Stimulated activated memory B cell treated with anti-CD40 and anti-IgM and Interleukin-4, amounts not matched to agents 10 μg/mL and 1 μg/mL and 100 μg/mL, for 72 hours (primary cell): ENCODE data around the gene MAP4K3.
"Not testable (repeated sequence)": the region's sequence is repeated elsewhere in the genome, so short reads cannot be mapped to it uniquely, and the experiment has no call there.

Source experiments
- ATAC-seq: fragments of 150-1000 bp; cut with Tn5 transposase; 2 replicates; pipeline ENCODE4 v1.10.0; 2021
- H3K27ac Mint-ChIP-seq: one replicate; pipeline ENCODE4 v1.8.0; 2022; ENCODE audit warnings: mild to moderate bottlenecking, mixed read lengths
- H3K27me3 Mint-ChIP-seq: one replicate; pipeline ENCODE4 v1.8.0; 2022; ENCODE audit warnings: mixed read lengths
- H3K36me3 Mint-ChIP-seq: one replicate; pipeline ENCODE4 v1.8.0; 2022; ENCODE audit warnings: mixed read lengths
- H3K4me1 Mint-ChIP-seq: one replicate; pipeline ENCODE4 v1.8.0; 2022; ENCODE audit warnings: mixed read lengths
- H3K4me3 Mint-ChIP-seq: one replicate; pipeline ENCODE4 v1.8.0; 2022; ENCODE audit warnings: mild to moderate bottlenecking, moderate library complexity, mixed read lengths
- H3K9me3 Mint-ChIP-seq: one replicate; pipeline ENCODE4 v1.8.0; 2022; ENCODE audit warnings: mixed read lengths

Gene MAP4K3

GRCh38 chr2:39377226-39377939 is 59.7 kb downstream of the MAP4K3 start:
- peak; percentile 88 for ATAC-seq
- peak overlapping the region; percentile 72 for H3K27ac Mint-ChIP-seq
- peaks cover 8% of the 10 kb centered on the region for H3K9me3 Mint-ChIP-seq
- H3K4me3 Mint-ChIP-seq, result no peak overlapping the region
- peaks cover 23% of the 10 kb centered on the region for H3K4me1 Mint-ChIP-seq
- H3K36me3 Mint-ChIP-seq, result peaks cover 33% of the 10 kb centered on the region
- no peaks in the 10 kb centered on the region for H3K27me3 Mint-ChIP-seq

GRCh38 chr2:39375917-39376316 is 61.2 kb downstream of the MAP4K3 start:
- Mint-ChIP-seq H3K9me3 (peaks cover 10% of the 10 kb centered on the region), H3K4me3 (no peak overlapping the region), H3K27ac (peak overlapping the region; percentile 28)

GRCh38 chr2:39373181-39373802 is 63.8 kb downstream of the MAP4K3 start:
- Mint-ChIP-seq H3K4me1 (peaks cover 11% of the 10 kb centered on the region), H3K27ac (no peak overlapping the region), H3K9me3 (peaks cover 10% of the 10 kb centered on the region), H3K4me3 (no peak overlapping the region), H3K27me3 (no peaks in the 10 kb centered on the region), H3K36me3 (peaks cover 52% of the 10 kb centered on the region)
- no peak for ATAC-seq

More at GRCh38 chr2:39375917-39376316, 61.2 kb downstream of the MAP4K3 start:
- no peak for ATAC-seq
- Mint-ChIP-seq H3K36me3 (peaks cover 45% of the 10 kb centered on the region), H3K27me3 (no peaks in the 10 kb centered on the region), H3K4me1 (peaks cover 17% of the 10 kb centered on the region)

GRCh38 chr2:39370101-39370500 is 67.0 kb downstream of the MAP4K3 start:
- Mint-ChIP-seq H3K36me3 (peaks cover 46% of the 10 kb centered on the region), H3K4me1 (no peaks in the 10 kb centered on the region), H3K4me3 (no peak overlapping the region), H3K9me3 (peaks cover 7% of the 10 kb centered on the region), H3K27ac (no peak overlapping the region), H3K27me3 (no peaks in the 10 kb centered on the region)
- no peak for ATAC-seq

GRCh38 chr2:39368846-39369245 is 68.2 kb downstream of the MAP4K3 start:
- no peak overlapping the region for H3K4me3 Mint-ChIP-seq
- ATAC-seq, result no peak
- H3K27ac Mint-ChIP-seq, result no peak overlapping the region
- H3K36me3 Mint-ChIP-seq, result peaks cover 41% of the 10 kb centered on the region
- no peaks in the 10 kb centered on the region for H3K4me1 Mint-ChIP-seq
- H3K27me3 Mint-ChIP-seq, result no peaks in the 10 kb centered on the region
- H3K9me3 Mint-ChIP-seq, result peaks cover 7% of the 10 kb centered on the region

- no peak for ATAC-seq
- no peak overlapping the region for H3K27ac Mint-ChIP-seq
- H3K27me3 Mint-ChIP-seq, result no peaks in the 10 kb centered on the region
- no peak overlapping the region for H3K4me3 Mint-ChIP-seq
- peaks cover 4% of the 10 kb centered on the region for H3K9me3 Mint-ChIP-seq
- no peaks in the 10 kb centered on the region for H3K4me1 Mint-ChIP-seq
- peaks cover 36% of the 10 kb centered on the region for H3K36me3 Mint-ChIP-seq
Measured at GRCh38 chr2:39368376-39368775, 68.7 kb downstream of the MAP4K3 start.

GRCh38 chr2:39362595-39362994 is 74.5 kb downstream of the MAP4K3 start:
- no peak for ATAC-seq
- Mint-ChIP-seq H3K4me1 (no peaks in the 10 kb centered on the region), H3K27ac (no peak overlapping the region), H3K4me3 (no peak overlapping the region), H3K27me3 (no peaks in the 10 kb centered on the region), H3K9me3 (peaks cover 11% of the 10 kb centered on the region), H3K36me3 (peaks cover 43% of the 10 kb centered on the region)

- Mint-ChIP-seq H3K4me1 (no peaks in the 10 kb centered on the region), H3K27me3 (no peaks in the 10 kb centered on the region), H3K4me3 (no peak overlapping the region), H3K36me3 (peaks cover 48% of the 10 kb centered on the region), H3K9me3 (peaks cover 11% of the 10 kb centered on the region), H3K27ac (no peak overlapping the region)
- no peak for ATAC-seq
Measured at GRCh38 chr2:39361511-39361910, 75.6 kb downstream of the MAP4K3 start.

- peaks cover 46% of the 10 kb centered on the region for H3K36me3 Mint-ChIP-seq
- not testable (repeated sequence) for H3K4me1 Mint-ChIP-seq, H3K4me3 Mint-ChIP-seq, H3K27ac Mint-ChIP-seq, ATAC-seq, H3K27me3 Mint-ChIP-seq
- H3K9me3 Mint-ChIP-seq, result peaks cover 11% of the 10 kb centered on the region
Measured at GRCh38 chr2:39360342-39360741, 76.7 kb downstream of the MAP4K3 start.

GRCh38 chr2:39359453-39360038 is 77.5 kb downstream of the MAP4K3 start:
- H3K36me3 Mint-ChIP-seq, result peaks cover 53% of the 10 kb centered on the region
- no peaks in the 10 kb centered on the region for H3K4me1 Mint-ChIP-seq
- H3K9me3 Mint-ChIP-seq, result peaks cover 11% of the 10 kb centered on the region
- no peak overlapping the region for H3K27ac Mint-ChIP-seq
- no peaks in the 10 kb centered on the region for H3K27me3 Mint-ChIP-seq
- no peak overlapping the region for H3K4me3 Mint-ChIP-seq
- ATAC-seq, result no peak

- ATAC-seq, result peak; percentile 69
Measured at GRCh38 chr2:39356922-39357639, 80.0 kb downstream of the MAP4K3 start.

GRCh38 chr2:39350658-39351057 is 86.4 kb downstream of the MAP4K3 start:
- Mint-ChIP-seq H3K27ac (no peak overlapping the region), H3K4me1 (no peaks in the 10 kb centered on the region), H3K36me3 (peaks cover 11% of the 10 kb centered on the region), H3K27me3 (no peaks in the 10 kb centered on the region), H3K4me3 (no peak overlapping the region), H3K9me3 (no peaks in the 10 kb centered on the region)
- no peak for ATAC-seq

More at GRCh38 chr2:39356922-39357639, 80.0 kb downstream of the MAP4K3 start:
- H3K27me3 Mint-ChIP-seq, result no peaks in the 10 kb centered on the region
- no peaks in the 10 kb centered on the region for H3K4me1 Mint-ChIP-seq
- peaks cover 11% of the 10 kb centered on the region for H3K9me3 Mint-ChIP-seq
- no peak overlapping the region for H3K4me3 Mint-ChIP-seq
- H3K27ac Mint-ChIP-seq, result peak overlapping the region; percentile 35
- peaks cover 41% of the 10 kb centered on the region for H3K36me3 Mint-ChIP-seq

GRCh38 chr2:39338502-39338901 is 98.6 kb downstream of the MAP4K3 start:
- no peaks in the 10 kb centered on the region for H3K27me3 Mint-ChIP-seq
- no peak for ATAC-seq
- H3K4me3 Mint-ChIP-seq, result no peak overlapping the region
- H3K27ac Mint-ChIP-seq, result no peak overlapping the region
- no peaks in the 10 kb centered on the region for H3K4me1 Mint-ChIP-seq
- peaks cover 32% of the 10 kb centered on the region for H3K36me3 Mint-ChIP-seq
- no peaks in the 10 kb centered on the region for H3K9me3 Mint-ChIP-seq

GRCh38 chr2:39335930-39336329 is 101.2 kb downstream of the MAP4K3 start:
- Mint-ChIP-seq H3K27ac (no peak overlapping the region), H3K4me1 (no peaks in the 10 kb centered on the region), H3K27me3 (no peaks in the 10 kb centered on the region), H3K36me3 (peaks cover 26% of the 10 kb centered on the region), H3K9me3 (no peaks in the 10 kb centered on the region), H3K4me3 (no peak overlapping the region)
- ATAC-seq, result no peak

- Mint-ChIP-seq H3K27me3 (no peaks in the 10 kb centered on the region), H3K9me3 (no peaks in the 10 kb centered on the region), H3K36me3 (peaks cover 25% of the 10 kb centered on the region), H3K4me3 (no peak overlapping the region), H3K4me1 (no peaks in the 10 kb centered on the region), H3K27ac (no peak overlapping the region)
- ATAC-seq, result no peak
Measured at GRCh38 chr2:39334978-39335377, 102.1 kb downstream of the MAP4K3 start.
